Right lobe of liver (tissue), 6 donors: Measurements from ENCODE around the gene ITPR2. TPM values are rescaled to one million over a fixed set of nuclear protein-coding genes. Genes with fewer than 3 reads are reported as not detected.
A peak's percentile ranks its signal among the peaks of the same experiment; 100 is the strongest.
"Not testable (repeated sequence)": the region's sequence is repeated elsewhere in the genome, so short reads cannot be mapped to it uniquely, and the experiment has no call there.

ENCODE experiments used
- ATAC-seq, 4 donors: fragments of 200-7000 bp; cut with Tn5 transposase; one replicate each; pipeline ENCODE4 v1.9.1; 2020; ENCODE audit warnings: mild to moderate bottlenecking in 4 of 4, moderate library complexity in 4 of 4
- DNase-seq, 3 donors: peaks; one replicate each; pipeline ENCODE4 v3.0.0-alpha.2; 2020
- H3K27ac ChIP-seq, 3 donors: fragments of 200-600 bp; one replicate each; pipeline ENCODE4 v1.8.0; 2022
- H3K27me3 ChIP-seq, 2 donors: fragments of 200-600 bp; one replicate each; pipeline ENCODE4 v1.8.0; 2022
- H3K36me3 ChIP-seq, 4 donors: fragments of 200-600 bp; sonication (generic) in 1 of 4; one replicate each; pipeline versions ENCODE4 v1.5.1 to v1.8.0; 2017 to 2022; ENCODE audit warnings: control low read depth in 1 of 4
- H3K4me1 ChIP-seq, 4 donors: fragments of 200-600 bp; sonication (generic) in 1 of 4; one replicate each; pipeline versions ENCODE4 v1.5.1 to v1.8.0; 2017 to 2022; ENCODE audit warnings: control low read depth in 1 of 4
- H3K4me3 ChIP-seq, 3 donors: fragments of 200-600 bp; one replicate each; pipeline ENCODE4 v1.8.0; 2022
- H3K9me3 ChIP-seq, 4 donors: fragments of 200-600 bp; sonication (generic) in 1 of 4; one replicate each; pipeline versions ENCODE4 v1.5.1 to v1.8.0; 2017 to 2022; ENCODE audit warnings: control low read depth in 1 of 4
- CTCF ChIP-seq, 4 donors: fragments of 200-600 bp in 3 of 4; fragments of 450-650 bp in 1 of 4; IDR thresholded peaks; one replicate each; pipeline versions ENCODE4 v1.5.1 to v1.8.0; 2016 to 2022; ENCODE audit warnings: antibody characterized with exemption in 4 of 4, mild to moderate bottlenecking in 2 of 4
- POLR2A ChIP-seq: fragments of 450-650 bp; IDR thresholded peaks from one replicate; pipeline ENCODE4 v1.6.1; 2017; ENCODE audit warnings: antibody characterized with exemption, mild to moderate bottlenecking
- WGBS: methylation state at CpG from one replicate; pipeline ENCODE4 v1.1.6; 2018; ENCODE audit warnings: low coverage, low lambda C conversion rate; ENCODE audit not compliant: insufficient coverage; ENCODE audit errors: missing lambda C conversion rate; 5-methylcytosine and 5-hydroxymethylcytosine counted together
- intact Hi-C, 2 donors: fragments of 100-400 bp; cut with DNase I; formaldehyde crosslinking; loops; one replicate each; pipeline versions ENCODE4 v1.11.2 to v1.14.1; 2022
- total RNA-seq, 6 experiments: library from RNA; depleted of rRNA in 2 of 6; stranded (reverse); fragments of >200 nt in 2 of 6; fragmentation: NEBNext Ultra II Directional in 3 of 6; extraction: Animal tissue kit (Norgen Biotek cat#: 25700) in 3 of 6; gene quantifications; one replicate each; pipeline versions ENCODE4 v1.1.0 to v1.2.4, GENCODE V29; 2016 to 2023
- donor health status: DM: no; HTN: yes; CAD: no.
- donor health status: DM: no; HTN: no; CAD: no.
- donor health status: DM: no; HTN: no; CAD: no.
- donor health status: DM: no; HTN: yes; CAD: no.
- donor health status: DM: no; HTN: yes; CAD: no.

ITPR2 gene
- total RNA-seq, 6 experiments from 2014 or later = 39.3 to 114 (median 57.2) TPM

- Histone ChIP-seq H3K9me3 (peaks cover 0 to 6% (median 0%) of the 10 kb centered on the region in 4 donors), H3K36me3 (no peaks in the 10 kb centered on the region), H3K27ac (no peak overlapping the region), H3K4me3 (no peak overlapping the region), H3K27me3 (no peaks in the 10 kb centered on the region), H3K4me1 (peaks cover 0 to 18% (median 2%) of the 10 kb centered on the region in 4 donors)
- DNase-seq (no peak), ATAC-seq (no peak)
- intact Hi-C loops = no loop called here
- TF ChIP-seq POLR2A (no peak), CTCF (IDR thresholded peaks at IDR 0.05) (no peak)
These were observed 312.1 kb downstream of the ITPR2 start for GRCh38 chr12:26520869-26521268.

- intact Hi-C loops = no loop called here
- no peaks in the 10 kb centered on the region for H3K36me3 ChIP-seq
- no peaks in the 10 kb centered on the region for H3K27me3 ChIP-seq
- peaks cover 0 to 6% (median 0%) of the 10 kb centered on the region in 4 donors for H3K9me3 ChIP-seq
- H3K4me3 ChIP-seq = no peak overlapping the region
- WGBS = 73% methylated on average over 1 of the region's 1 CpG
- H3K4me1 ChIP-seq = peaks cover 0 to 18% (median 2%) of the 10 kb centered on the region in 4 donors
- peak overlapping the region in 1 of 3 donors; percentile 30 for H3K27ac ChIP-seq
- ATAC-seq (no peak), DNase-seq (no peak)
- no peak for TF ChIP-seq CTCF (IDR thresholded peaks at IDR 0.05)
- no peak for TF ChIP-seq POLR2A
These were observed 312.9 kb downstream of the ITPR2 start for GRCh38 chr12:26520109-26520508.

- Histone ChIP-seq H3K27ac (peak overlapping the region in 1 of 3 donors; percentile 30), H3K27me3 (no peaks in the 10 kb centered on the region), H3K36me3 (no peaks in the 10 kb centered on the region), H3K4me3 (no peak overlapping the region), H3K4me1 (peaks cover 0 to 18% (median 2%) of the 10 kb centered on the region in 4 donors), H3K9me3 (no peaks in the 10 kb centered on the region)
- intact Hi-C loops = no loop called here
- DNase-seq = no peak
- TF ChIP-seq POLR2A (no peak), CTCF (IDR thresholded peaks at IDR 0.05) (no peak)
- WGBS = 45% methylated on average over 3 of the region's 3 CpGs
- peak in 2 of 4 donors; percentile 9 to 17 for ATAC-seq
These were observed 313.5 kb downstream of the ITPR2 start for GRCh38 chr12:26519462-26519861.

GRCh38 chr12:26517320-26517719 is 315.7 kb downstream of the ITPR2 start:
- H3K27ac ChIP-seq, H3K27me3 ChIP-seq, H3K4me1 ChIP-seq, DNase-seq, H3K4me3 ChIP-seq, ATAC-seq, H3K36me3 ChIP-seq, intact Hi-C loops, H3K9me3 ChIP-seq: not testable (repeated sequence)
- whole genome bisulfite sequencing = 77% methylated on average over 3 of the region's 3 CpGs

- 69% methylated on average over 3 of the region's 3 CpGs for WGBS
- TF ChIP-seq POLR2A (no peak), CTCF (IDR thresholded peaks at IDR 0.05) (no peak)
These were observed 318.6 kb downstream of the ITPR2 start for GRCh38 chr12:26514364-26514763.

More at GRCh38 chr12:26514364-26514763, 318.6 kb downstream of the ITPR2 start:
- intact Hi-C loops = no loop called here
- Histone ChIP-seq H3K27ac (no peak overlapping the region), H3K4me3 (no peak overlapping the region), H3K36me3 (no peaks in the 10 kb centered on the region), H3K27me3 (no peaks in the 10 kb centered on the region), H3K4me1 (no peaks in the 10 kb centered on the region), H3K9me3 (no peaks in the 10 kb centered on the region)
- DNase-seq (no peak), ATAC-seq (no peak)
